Transverse colon (tissue), 4 donors: ENCODE data around the gene PFDN2. TPM values are rescaled to one million over a fixed set of nuclear protein-coding genes. Genes with fewer than 3 reads are reported as not detected.

ENCODE experiments used
- DNase-seq: peaks from one replicate; pipeline ENCODE4 v3.0.0-alpha.2; 2019
- H3K27ac ChIP-seq, 4 donors: fragments of 200-600 bp; sonication (generic); 2 replicates each; pipeline ENCODE4 v1.5.1; 2016 to 2018; ENCODE audit warnings: inconsistent platforms in 4 of 4
- H3K27me3 ChIP-seq: fragments of 200-600 bp; sonication (generic); 2 replicates; pipeline ENCODE4 v1.5.1; 2017; ENCODE audit warnings: inconsistent platforms
- H3K36me3 ChIP-seq, 4 donors: fragments of 200-600 bp; sonication (generic); 2 replicates each; pipeline ENCODE4 v1.5.1; 2017 to 2019; ENCODE audit warnings: inconsistent platforms in 4 of 4
- H3K4me1 ChIP-seq, 4 donors: fragments of 200-600 bp; sonication (generic); 2 replicates each; pipeline ENCODE4 v1.5.1; 2017 to 2020; ENCODE audit warnings: inconsistent platforms in 4 of 4
- H3K4me3 ChIP-seq, 4 donors: fragments of 200-600 bp; sonication (generic); 1 replicate in 1 of 4; 2 replicates in 3 of 4; pipeline versions ENCODE4 v1.5.1 to v1.6.1; 2017 to 2019; ENCODE audit warnings: inconsistent platforms in 4 of 4
- H3K9me3 ChIP-seq, 2 donors: fragments of 200-600 bp; sonication (generic); 2 replicates each; pipeline ENCODE4 v1.5.1; 2017 to 2019; ENCODE audit warnings: inconsistent platforms in 2 of 2
- EP300 ChIP-seq: sonication (generic); formaldehyde crosslinking; IDR thresholded peaks from one replicate; pipeline ENCODE4 v1.6.1; 2017; ENCODE audit warnings: antibody characterized with exemption, low read depth
- POLR2A ChIP-seq: fragments of 450-650 bp; IDR thresholded peaks from one replicate; pipeline ENCODE4 v1.6.1; 2016; ENCODE audit warnings: antibody characterized with exemption, mild to moderate bottlenecking, moderate library complexity
- POLR2AphosphoS5 ChIP-seq, 3 donors: sonication (generic); formaldehyde crosslinking; IDR thresholded peaks; one replicate each; pipeline ENCODE4 v1.6.1; 2016; ENCODE audit warnings: antibody characterized with exemption in 3 of 3
- WGBS, 2 donors: methylation state at CpG; one replicate each; pipeline ENCODE4 v1.1.5; 2018; ENCODE audit warnings: low coverage in 1 of 2; 5-methylcytosine and 5-hydroxymethylcytosine counted together
- in situ Hi-C, 4 donors: fragments of 200-750 bp; cut with MboI; loops; one replicate each; pipeline versions ENCODE4 v1.15.0 to v1.15.1; 2017; ENCODE audit warnings: low sequenced_read_pairs in 3 of 4, low pct_ligation_motif_present in 1 of 4, low pct_unique_long_range_greater_than_20kb in 1 of 4
- intact Hi-C: fragments of 100-400 bp; cut with DNase I; formaldehyde crosslinking; loops from one replicate; pipeline ENCODE4 v1.15.1; 2023; ENCODE audit warnings: low total_unique reads
- total RNA-seq, 4 donors: library from RNA; depleted of rRNA; stranded (reverse); fragments of >200 nt; gene quantifications; one replicate each; pipeline ENCODE4 v1.1.0, GENCODE V29; 2016
- TF ChIP-seq, protein P1 (sequence below), 5 experiments: fragments of 200-600 bp in 3 of 5; fragments of 450-650 bp in 2 of 5; sonication (generic) in 3 of 5; IDR thresholded peaks; 1 replicate in 2 of 5; 2 replicates in 3 of 5; pipeline ENCODE4 v1.5.1; 2016 to 2017; ENCODE audit warnings: antibody characterized with exemption in 5 of 5, inconsistent platforms in 3 of 5, mild to moderate bottlenecking in 2 of 5, moderate library complexity in 1 of 5

The PFDN2 gene
- total RNA-seq, 4 donors from 2014 or later: 28.9 to 70.5 (median 45.9) TPM

DNA sequence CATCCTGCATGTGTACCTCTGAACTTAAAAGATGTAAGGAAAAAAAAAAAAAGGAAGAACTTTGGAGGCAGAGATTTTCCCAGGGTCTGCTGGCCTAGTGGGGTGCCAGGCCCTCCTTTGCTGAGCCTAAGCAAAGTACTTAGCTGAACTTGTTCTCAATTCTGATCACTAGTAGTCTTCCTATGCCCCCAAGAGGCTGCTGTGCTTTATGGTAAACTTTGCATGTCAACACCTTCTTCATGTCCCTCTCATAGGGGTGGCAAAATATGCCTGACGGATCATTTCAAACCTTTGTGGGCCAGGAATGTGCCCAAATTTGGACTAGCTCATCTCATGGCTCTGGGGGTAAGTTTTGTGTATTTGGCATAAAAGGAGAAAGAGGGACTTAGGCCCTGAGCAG, 40.0 kb upstream of the PFDN2 start:
- no peaks in the 10 kb centered on the region for H3K36me3 ChIP-seq
- DNase-seq: no peak
- 91% methylated on average over 1 of the region's 1 CpG; no CpG with 5 or more reads in 1 of the 2 donors for WGBS, 2 donors
- no peaks in the 10 kb centered on the region for H3K27me3 ChIP-seq
- no peaks in the 10 kb centered on the region for H3K9me3 ChIP-seq
- no peak overlapping the region for H3K4me3 ChIP-seq
- H3K4me1 ChIP-seq: peaks cover 4 to 42% (median 28%) of the 10 kb centered on the region in 4 donors
- in situ Hi-C loops (no loop called here), intact Hi-C loops (no loop called here)
- no peak overlapping the region for H3K27ac ChIP-seq
- no peak for TF ChIP-seq EP300
- TF ChIP-seq, protein P1, sequence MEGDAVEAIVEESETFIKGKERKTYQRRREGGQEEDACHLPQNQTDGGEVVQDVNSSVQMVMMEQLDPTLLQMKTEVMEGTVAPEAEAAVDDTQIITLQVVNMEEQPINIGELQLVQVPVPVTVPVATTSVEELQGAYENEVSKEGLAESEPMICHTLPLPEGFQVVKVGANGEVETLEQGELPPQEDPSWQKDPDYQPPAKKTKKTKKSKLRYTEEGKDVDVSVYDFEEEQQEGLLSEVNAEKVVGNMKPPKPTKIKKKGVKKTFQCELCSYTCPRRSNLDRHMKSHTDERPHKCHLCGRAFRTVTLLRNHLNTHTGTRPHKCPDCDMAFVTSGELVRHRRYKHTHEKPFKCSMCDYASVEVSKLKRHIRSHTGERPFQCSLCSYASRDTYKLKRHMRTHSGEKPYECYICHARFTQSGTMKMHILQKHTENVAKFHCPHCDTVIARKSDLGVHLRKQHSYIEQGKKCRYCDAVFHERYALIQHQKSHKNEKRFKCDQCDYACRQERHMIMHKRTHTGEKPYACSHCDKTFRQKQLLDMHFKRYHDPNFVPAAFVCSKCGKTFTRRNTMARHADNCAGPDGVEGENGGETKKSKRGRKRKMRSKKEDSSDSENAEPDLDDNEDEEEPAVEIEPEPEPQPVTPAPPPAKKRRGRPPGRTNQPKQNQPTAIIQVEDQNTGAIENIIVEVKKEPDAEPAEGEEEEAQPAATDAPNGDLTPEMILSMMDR (IDR thresholded peaks at IDR 0.05): no peak
- TF ChIP-seq POLR2A: no peak
- TF ChIP-seq POLR2AphosphoS5 (IDR thresholded peaks at IDR 0.05): no peak

DNA sequence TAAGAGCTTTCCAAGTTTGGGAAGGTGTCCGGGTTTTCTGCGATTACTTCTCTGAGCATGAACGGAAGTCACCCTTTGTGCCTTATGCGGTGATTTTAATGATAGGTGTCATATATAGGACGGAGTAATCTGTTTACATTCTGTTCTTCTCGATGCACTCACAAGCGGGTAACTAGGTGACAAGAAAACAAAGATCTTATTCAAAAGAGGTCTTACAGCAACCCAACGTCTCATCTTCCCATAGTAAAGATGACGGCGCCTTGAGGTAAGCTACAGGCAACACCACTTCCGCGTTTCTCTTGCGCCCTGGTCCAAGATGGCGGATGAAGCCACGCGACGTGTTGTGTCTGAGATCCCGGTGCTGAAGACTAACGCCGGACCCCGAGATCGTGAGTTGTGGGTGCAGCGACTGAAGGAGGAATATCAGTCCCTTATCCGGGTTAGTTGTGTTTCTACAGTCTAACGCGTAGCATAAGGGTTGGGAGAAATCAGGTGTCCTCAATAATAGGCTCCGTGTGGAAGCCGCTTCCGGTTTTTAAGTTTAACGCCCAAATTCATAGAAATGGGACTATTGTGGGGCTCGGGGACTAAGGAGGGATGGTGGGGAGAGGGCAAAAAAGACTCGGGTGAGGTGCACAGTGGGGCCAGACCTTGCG, 36.0 kb upstream of the PFDN2 start, which contains the start of gene UFC1:
TSS of gene UFC1 (plus strand) at position 297 of the 656 bp plus-strand sequence. CDS start at position 317, 20 bp downstream.
- Histone ChIP-seq H3K9me3 (no peaks in the 10 kb centered on the region), H3K27me3 (no peaks in the 10 kb centered on the region), H3K4me1 (peaks cover 2 to 21% (median 9%) of the 10 kb centered on the region in 4 donors), H3K36me3 (no peaks in the 10 kb centered on the region), H3K27ac (peak within 1 kb of the TSS; percentile 90 to 96 (median 92)), H3K4me3 (peak within 1 kb of the TSS; percentile 50 to 85 (median 70))
- TF ChIP-seq EP300: no peak
- TF ChIP-seq POLR2AphosphoS5 (IDR thresholded peaks at IDR 0.05): peak; percentile 42 to 74 (median 64)
- TF ChIP-seq POLR2A: peak; percentile 61
- TF ChIP-seq, protein P1 (IDR thresholded peaks at IDR 0.05): no peak
- intact Hi-C loops: no loop called here
- WGBS, 2 donors: 0 to 1% methylated on average over 12 to 33 of the region's 33 CpGs
- peak; percentile 82 for DNase-seq
- in situ Hi-C loops: no loop called here

DNA sequence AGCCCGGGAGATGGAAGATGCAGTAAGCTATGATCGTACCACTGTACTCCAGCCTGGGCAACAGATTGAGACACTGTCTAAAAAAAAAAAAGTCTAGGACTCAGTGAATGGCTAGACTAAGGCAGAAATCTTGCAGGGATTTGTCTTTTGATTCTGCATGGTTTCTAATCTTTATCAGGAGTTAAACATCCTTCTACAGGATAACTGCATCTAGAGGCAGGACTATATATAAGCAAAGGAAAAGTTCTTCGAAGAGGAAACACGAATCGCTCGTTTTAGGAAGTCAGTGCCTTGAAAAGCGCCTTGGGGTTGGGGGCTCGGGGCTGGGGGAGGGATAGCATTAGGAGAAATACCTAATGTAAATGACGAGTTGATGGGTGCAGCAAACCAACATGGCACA, 35.3 kb upstream of the PFDN2 start:
- intact Hi-C loops (no loop called here), in situ Hi-C loops (no loop called here)
- no peaks in the 10 kb centered on the region for H3K27me3 ChIP-seq
- DNase-seq: no peak
- no peaks in the 10 kb centered on the region for H3K9me3 ChIP-seq
- H3K36me3 ChIP-seq: no peaks in the 10 kb centered on the region
- peaks cover 0 to 19% (median 7%) of the 10 kb centered on the region in 4 donors for H3K4me1 ChIP-seq
- peak overlapping the region; percentile 50 to 85 (median 70) for H3K4me3 ChIP-seq
- peak overlapping the region; percentile 90 to 96 (median 92) for H3K27ac ChIP-seq
- WGBS, 2 donors: 13 to 27% methylated on average over 9 of the region's 9 CpGs
- TF ChIP-seq, protein P1 (IDR thresholded peaks at IDR 0.05): no peak
- no peak for TF ChIP-seq POLR2AphosphoS5 (IDR thresholded peaks at IDR 0.05)
- no peak for TF ChIP-seq EP300
- no peak for TF ChIP-seq POLR2A

DNA sequence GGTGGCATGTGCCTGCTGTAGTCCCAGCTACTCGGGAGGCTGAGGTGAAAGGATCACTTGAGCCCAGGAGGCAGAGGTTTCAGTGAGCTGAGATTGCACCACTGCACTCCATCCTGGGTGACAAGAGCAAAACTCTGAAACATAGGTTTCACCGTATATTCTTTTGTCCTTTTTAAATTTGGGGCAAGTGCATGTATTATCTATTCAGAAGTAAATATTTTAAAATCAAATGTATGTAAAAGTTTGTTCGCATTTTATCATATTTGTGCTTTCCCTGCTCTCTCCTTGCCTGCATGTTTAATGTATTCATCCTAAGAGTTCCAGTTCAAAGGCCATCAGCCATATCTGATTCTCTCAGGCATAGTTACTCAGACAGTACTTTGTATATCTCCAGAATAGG, 28.0 kb upstream of the PFDN2 start:
- intact Hi-C loops: no loop called here
- no peak overlapping the region for H3K27ac ChIP-seq
- in situ Hi-C loops: no loop called here
- 81 to 84% methylated on average over 2 to 3 of the region's 3 CpGs for WGBS, 2 donors
- TF ChIP-seq, protein P1 (IDR thresholded peaks at IDR 0.05): no peak
- TF ChIP-seq EP300: no peak
- TF ChIP-seq POLR2A: no peak
- no peak for TF ChIP-seq POLR2AphosphoS5 (IDR thresholded peaks at IDR 0.05)
- no peaks in the 10 kb centered on the region for H3K36me3 ChIP-seq
- no peaks in the 10 kb centered on the region for H3K4me1 ChIP-seq
- H3K27me3 ChIP-seq: no peaks in the 10 kb centered on the region
- no peaks in the 10 kb centered on the region for H3K9me3 ChIP-seq
- H3K4me3 ChIP-seq: no peak overlapping the region
- DNase-seq: no peak
